NCI-H146 treated with DMSO at 0.1 percent for 48 hours (cell line): ENCODE measurements around the gene HOXD8.

ENCODE experiments used
- DNase-seq: peaks from one replicate; lab custom pipeline; 2025; ENCODE audit not compliant: unreplicated experiment; lab: John Stamatoyannopoulos, UW

Gene HOXD8

GRCh38 chr2:176145085-176145969 lies 15.8 kb downstream of the HOXD8 start:
- no peak for DNase-seq

GRCh38 chr2:176146101-176146500 lies 16.6 kb downstream of the HOXD8 start:
- DNase-seq: no peak

GRCh38 chr2:176146645-176147044 lies 17.1 kb downstream of the HOXD8 start:
- DNase-seq: no peak

GRCh38 chr2:176147210-176147799 lies 17.8 kb downstream of the HOXD8 start:
- DNase-seq: no peak

GRCh38 chr2:176147800-176148496 lies 18.4 kb downstream of the HOXD8 start:
- no peak for DNase-seq

GRCh38 chr2:176148751-176149421 lies 19.4 kb downstream of the HOXD8 start:
- DNase-seq: no peak

- no peak for DNase-seq
Observed at GRCh38 chr2:176149481-176149938, 20.0 kb downstream of the HOXD8 start.

GRCh38 chr2:176149939-176150583 lies 20.6 kb downstream of the HOXD8 start:
- DNase-seq: no peak

GRCh38 chr2:176150584-176151441 lies 21.3 kb downstream of the HOXD8 start:
- DNase-seq: no peak

GRCh38 chr2:176151442-176152287 lies 22.2 kb downstream of the HOXD8 start, which contains the start of gene HOXD4:
Gene HOXD4 (plus strand): TSS chr2:176151550. CDS start chr2:176151634, 84 bp downstream.
- no peak for DNase-seq

- no peak for DNase-seq
Observed at GRCh38 chr2:176152350-176153181, 23.1 kb downstream of the HOXD8 start.

GRCh38 chr2:176154576-176155252 lies 25.2 kb downstream of the HOXD8 start:
- no peak for DNase-seq

GRCh38 chr2:176155356-176156044 lies 26.0 kb downstream of the HOXD8 start:
- DNase-seq: no peak

GRCh38 chr2:176156301-176156806 lies 26.8 kb downstream of the HOXD8 start:
- no peak for DNase-seq

GRCh38 chr2:176156807-176157498 lies 27.4 kb downstream of the HOXD8 start, which contains the start of gene HOXD3:
Gene HOXD3 (plus strand): TSS chr2:176157307. CDS start chr2:176169115, 11,808 bp downstream.
- no peak for DNase-seq
